Measurements from ENCODE around the gene TMEM117.

- TF ChIP-seq POLR2A (IDR thresholded peaks at IDR 0.05), result no peak
- TF ChIP-seq CTCF (IDR thresholded peaks at IDR 0.05), result no peak
Measured at GRCh38 chr12:44034906-44035305, 199.0 kb downstream of the TMEM117 start.

Measured in esophagus squamous epithelium (tissue), 4 donors.